ENCODE data around the gene RASSF7.

DNA sequence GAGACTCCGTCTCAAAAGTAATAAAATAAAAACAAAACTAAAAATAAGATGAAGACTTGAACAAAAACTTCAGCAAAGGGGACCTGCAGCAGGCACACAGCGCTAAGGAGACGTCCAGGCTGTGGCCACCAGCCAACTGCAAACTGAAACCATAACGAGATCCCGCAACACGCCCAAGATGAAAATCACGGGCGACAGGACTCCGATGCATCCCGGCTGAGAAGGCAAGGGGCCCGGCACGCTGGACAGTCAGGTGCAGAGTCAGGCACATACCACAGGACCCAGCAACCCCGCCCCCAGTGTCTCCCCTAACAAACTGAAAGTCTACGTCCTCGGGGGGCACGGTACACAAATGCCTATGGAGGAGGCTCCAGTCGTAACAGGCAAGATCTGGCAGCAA lies 34.6 kb upstream of the RASSF7 start:
- TF ChIP-seq POLR2A (IDR thresholded peaks at IDR 0.05; ENCODE audit: low read depth, low read length): no peak
- TF ChIP-seq POLR2AphosphoS5 (IDR thresholded peaks at IDR 0.05; ENCODE audit: low read depth, low read length): no peak
- no peak for TF ChIP-seq TAF1 (IDR thresholded peaks at IDR 0.05; ENCODE audit: borderline replicate concordance, low read depth, low read length)

All from GM12892 (cell line).